Measurements from ENCODE around the gene UBL3.

Gene UBL3

DNA sequence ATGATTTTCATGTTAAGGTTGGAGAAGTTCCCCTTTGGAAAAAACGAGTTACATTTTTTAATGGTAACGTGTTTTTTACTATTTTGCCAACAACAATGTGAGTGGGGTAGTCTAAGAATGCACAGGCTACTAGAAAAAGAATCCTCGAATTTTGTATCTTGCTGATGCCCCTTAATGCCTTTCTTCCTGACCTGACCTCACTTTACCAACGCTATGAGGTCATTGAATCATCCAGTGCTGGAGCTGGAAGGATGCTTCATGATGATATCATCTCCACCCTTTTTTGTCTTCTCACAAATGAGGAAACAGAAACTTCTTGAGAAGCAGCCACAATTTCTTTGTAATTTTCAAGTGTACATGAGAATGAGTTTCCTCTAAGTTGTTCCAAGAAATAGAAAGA, 8.2 kb upstream of the UBL3 start:
- Histone ChIP-seq H3K27me3 (ENCODE audit: low read depth, low read length) (no peaks in the 10 kb centered on the region), H3K9me3 (ENCODE audit: insufficient read depth, low read length) (no peaks in the 10 kb centered on the region), H3K4me2 (ENCODE audit: low read length) (no peak overlapping the region), H3K9ac (ENCODE audit: low read length) (no peak overlapping the region), H3K79me2 (ENCODE audit: low read length) (no peaks in the 10 kb centered on the region), H4K20me1 (ENCODE audit: insufficient read depth, low read length) (no peaks in the 10 kb centered on the region), H3K36me3 (replicated peaks; ENCODE audit: low read depth, low read length) (no peaks in the 10 kb centered on the region), H2AFZ (ENCODE audit: low read depth, low read length) (no peak overlapping the region), H3K4me3 (ENCODE audit: low read length) (no peak overlapping the region), H3K4me1 (ENCODE audit: low read length) (no peaks in the 10 kb centered on the region), H3K27ac (ENCODE audit: low read length) (no peak overlapping the region)
- no peak for TF ChIP-seq EZH2phosphoT487 (IDR thresholded peaks at IDR 0.05; ENCODE audit: low read depth)
- no peak for TF ChIP-seq CTCF (IDR thresholded peaks at IDR 0.05; ENCODE audit: low read depth, low read length)

GRCh38 chr13:29858231-29858630, 7.8 kb upstream of the UBL3 start:
- H3K9ac ChIP-seq (ENCODE audit: low read length): no peak overlapping the region
- no peaks in the 10 kb centered on the region for H4K20me1 ChIP-seq (ENCODE audit: insufficient read depth, low read length)
- no peak overlapping the region for H3K4me2 ChIP-seq (ENCODE audit: low read length)
- no peaks in the 10 kb centered on the region for H3K4me1 ChIP-seq (ENCODE audit: low read length)
- TF ChIP-seq CTCF (IDR thresholded peaks at IDR 0.05; ENCODE audit: low read depth, low read length): no peak
- TF ChIP-seq EZH2phosphoT487 (IDR thresholded peaks at IDR 0.05; ENCODE audit: low read depth): no peak
- H3K27me3 ChIP-seq (ENCODE audit: low read depth, low read length): no peaks in the 10 kb centered on the region
- no peak overlapping the region for H3K27ac ChIP-seq (ENCODE audit: low read length)
- H3K4me3 ChIP-seq (ENCODE audit: low read length): no peak overlapping the region
- no peaks in the 10 kb centered on the region for H3K36me3 ChIP-seq (replicated peaks; ENCODE audit: low read depth, low read length)
- H2AFZ ChIP-seq (ENCODE audit: low read depth, low read length): no peak overlapping the region
- no peaks in the 10 kb centered on the region for H3K9me3 ChIP-seq (ENCODE audit: insufficient read depth, low read length)
- no peaks in the 10 kb centered on the region for H3K79me2 ChIP-seq (ENCODE audit: low read length)

- H3K4me2 ChIP-seq (ENCODE audit: low read length): no peak overlapping the region
- H2AFZ ChIP-seq (ENCODE audit: low read depth, low read length): no peak overlapping the region
- H3K9me3 ChIP-seq (ENCODE audit: insufficient read depth, low read length): no peaks in the 10 kb centered on the region
- H4K20me1 ChIP-seq (ENCODE audit: insufficient read depth, low read length): no peaks in the 10 kb centered on the region
- H3K4me3 ChIP-seq (ENCODE audit: low read length): no peak overlapping the region
- H3K27me3 ChIP-seq (ENCODE audit: low read depth, low read length): no peaks in the 10 kb centered on the region
- H3K36me3 ChIP-seq (replicated peaks; ENCODE audit: low read depth, low read length): no peaks in the 10 kb centered on the region
- no peaks in the 10 kb centered on the region for H3K79me2 ChIP-seq (ENCODE audit: low read length)
- TF ChIP-seq EZH2phosphoT487 (IDR thresholded peaks at IDR 0.05; ENCODE audit: low read depth): no peak
- no peak for TF ChIP-seq CTCF (IDR thresholded peaks at IDR 0.05; ENCODE audit: low read depth, low read length)
- no peaks in the 10 kb centered on the region for H3K4me1 ChIP-seq (ENCODE audit: low read length)
- no peak overlapping the region for H3K27ac ChIP-seq (ENCODE audit: low read length)
- no peak overlapping the region for H3K9ac ChIP-seq (ENCODE audit: low read length)
Observed at GRCh38 chr13:29857085-29857484, 6.7 kb upstream of the UBL3 start.

- H3K79me2 ChIP-seq (ENCODE audit: low read length): no peaks in the 10 kb centered on the region
- H3K4me3 ChIP-seq (ENCODE audit: low read length): no peak overlapping the region
- no peaks in the 10 kb centered on the region for H3K27me3 ChIP-seq (ENCODE audit: low read depth, low read length)
- H3K27ac ChIP-seq (ENCODE audit: low read length): no peak overlapping the region
- H3K4me2 ChIP-seq (ENCODE audit: low read length): no peak overlapping the region
- no peak overlapping the region for H3K9ac ChIP-seq (ENCODE audit: low read length)
- H2AFZ ChIP-seq (ENCODE audit: low read depth, low read length): no peak overlapping the region
- no peaks in the 10 kb centered on the region for H3K4me1 ChIP-seq (ENCODE audit: low read length)
- TF ChIP-seq EZH2phosphoT487 (IDR thresholded peaks at IDR 0.05; ENCODE audit: low read depth): no peak
- no peak for TF ChIP-seq CTCF (IDR thresholded peaks at IDR 0.05; ENCODE audit: low read depth, low read length)
- no peaks in the 10 kb centered on the region for H3K36me3 ChIP-seq (replicated peaks; ENCODE audit: low read depth, low read length)
- H3K9me3 ChIP-seq (ENCODE audit: insufficient read depth, low read length): no peaks in the 10 kb centered on the region
- H4K20me1 ChIP-seq (ENCODE audit: insufficient read depth, low read length): no peaks in the 10 kb centered on the region
Observed at GRCh38 chr13:29856426-29856825, 6.0 kb upstream of the UBL3 start.

All from OCI-LY3 (cell line).